Fibroblast of villous mesenchyme (primary cell): ENCODE results near the gene UBE2K. TPM values are rescaled to one million over a fixed set of nuclear protein-coding genes. Genes with fewer than 3 reads are reported as not detected.
"Not testable (repeated sequence)": the region's sequence is repeated elsewhere in the genome, so short reads cannot be mapped to it uniquely, and the experiment has no call there.

ENCODE experiments used
- DNase-seq: peaks from one replicate; pipeline ENCODE4 v3.0.0-alpha.2; 2010; ENCODE audit warnings: low read depth
- H3K4me3 ChIP-seq: 2 replicates; pipeline ENCODE4 v1.5.1; 2011; ENCODE audit warnings: low read depth, mild to moderate bottlenecking, low read length
- CTCF ChIP-seq: IDR thresholded peaks from 2 replicates; pipeline ENCODE4 v1.5.1; 2012; ENCODE audit warnings: low read depth, mild to moderate bottlenecking, low read length; ENCODE audit not compliant: insufficient read depth
- total RNA-seq: library from RNA; depleted of rRNA; stranded (reverse); fragments of >200 nt; gene quantifications from 2 replicates; pipeline ENCODE4 v1.2.3, GENCODE V29; 2012

UBE2K gene
- total RNA-seq, 1 donor: 19.0 TPM

- TF ChIP-seq CTCF: no peak
- no peak overlapping the region for H3K4me3 ChIP-seq
- peak; percentile 70 for DNase-seq
Measured at GRCh38 chr4:39732728-39733127, 34.8 kb downstream of the UBE2K start.

- not testable (repeated sequence) for H3K4me3 ChIP-seq, DNase-seq
Measured at GRCh38 chr4:39739591-39739990, 41.7 kb downstream of the UBE2K start.

DNA sequence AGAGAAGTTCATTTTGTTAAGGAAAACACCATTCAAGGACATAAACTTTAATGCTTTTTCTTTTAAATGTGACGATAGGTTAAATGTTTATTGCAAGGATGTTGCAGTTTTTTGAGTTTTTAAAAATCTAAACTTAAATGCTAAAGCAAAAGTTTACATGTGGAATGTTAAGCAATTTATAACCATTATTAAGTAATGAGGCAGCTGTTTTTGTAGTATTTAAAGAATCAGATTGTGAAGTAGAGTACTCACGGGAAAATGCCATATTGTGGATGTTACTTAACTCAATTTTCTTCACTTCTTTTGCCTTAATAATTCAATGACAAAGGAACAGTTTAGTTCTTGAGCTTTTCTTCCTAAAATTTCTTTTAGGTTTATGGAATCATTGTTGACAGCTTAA is 43.5 kb downstream of the UBE2K start:
- peak; percentile 48 for DNase-seq
- H3K4me3 ChIP-seq: no peak overlapping the region
- no peak for TF ChIP-seq CTCF

DNA sequence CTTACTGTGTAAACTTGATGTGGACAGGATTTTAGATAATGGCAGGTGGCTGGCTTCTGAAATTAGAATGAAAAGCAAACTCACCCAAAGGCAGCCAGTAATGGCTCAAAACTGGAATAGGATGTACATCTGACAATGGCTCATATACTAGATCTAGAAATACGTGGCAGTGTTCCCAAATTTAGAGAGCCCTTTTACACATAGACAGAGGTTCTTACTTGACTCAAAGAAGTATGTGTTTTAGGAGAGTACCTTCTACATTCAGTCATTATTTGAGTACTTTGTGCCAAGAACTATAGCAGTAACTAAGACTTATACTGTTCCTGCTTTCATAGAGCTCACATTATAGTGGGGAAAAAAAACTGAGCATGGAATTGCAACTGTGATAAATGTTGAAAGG is 48.0 kb downstream of the UBE2K start:
- no peak for TF ChIP-seq CTCF
- DNase-seq: no peak
- no peak overlapping the region for H3K4me3 ChIP-seq

- H3K4me3 ChIP-seq: no peak overlapping the region
- no peak for TF ChIP-seq CTCF
- no peak for DNase-seq
Measured at GRCh38 chr4:39750216-39750615, 52.3 kb downstream of the UBE2K start.

GRCh38 chr4:39754309-39754708 is 56.4 kb downstream of the UBE2K start:
- no peak for TF ChIP-seq CTCF
- DNase-seq: no peak
- H3K4me3 ChIP-seq: no peak overlapping the region

DNA sequence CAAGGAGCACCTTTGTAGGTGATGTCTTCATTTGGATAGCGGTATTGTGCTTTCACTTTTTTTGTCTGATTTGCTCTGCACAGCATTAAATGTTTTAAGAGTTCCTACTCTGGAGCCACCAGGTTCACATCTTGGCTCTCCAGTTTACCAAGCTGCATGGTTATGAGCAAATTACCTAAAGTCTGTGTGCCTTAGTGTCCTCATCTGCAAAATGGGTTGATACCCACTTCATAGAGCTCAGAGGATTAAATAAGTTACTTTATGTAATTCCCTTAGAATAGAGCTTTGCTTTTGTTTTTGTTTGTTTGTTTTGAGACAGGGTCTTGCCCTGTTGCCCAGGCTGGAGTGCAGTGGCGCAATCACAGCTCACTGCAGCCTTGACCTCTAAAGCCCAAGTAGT is 58.2 kb downstream of the UBE2K start:
- H3K4me3 ChIP-seq: no peak overlapping the region
- TF ChIP-seq CTCF: no peak
- DNase-seq: no peak

DNA sequence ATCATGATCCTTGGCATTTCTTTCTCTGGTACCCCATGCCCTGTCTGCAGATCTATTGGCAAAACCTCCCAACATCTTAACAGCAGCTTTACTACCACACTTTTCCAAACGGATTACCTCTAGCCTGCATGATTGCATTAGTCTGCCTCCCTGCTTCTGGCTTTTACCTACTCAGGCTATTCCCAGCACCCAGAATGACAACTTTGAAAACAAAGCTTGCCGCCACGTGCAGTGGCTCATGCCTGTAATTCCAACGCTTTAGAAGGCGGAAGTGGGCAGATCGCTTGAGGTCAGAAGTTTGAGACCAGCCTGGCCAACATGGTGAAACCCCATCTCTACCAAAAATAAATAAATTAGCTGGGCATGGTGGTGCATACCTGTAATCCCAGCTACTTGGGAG is 60.2 kb downstream of the UBE2K start:
- H3K4me3 ChIP-seq: no peak overlapping the region
- TF ChIP-seq CTCF: no peak
- no peak for DNase-seq
